ENCODE results near the gene HLA-DQA1. TPM values are rescaled to one million over a fixed set of nuclear protein-coding genes. Genes with fewer than 3 reads are reported as not detected.
"Not testable (repeated sequence)": the region's sequence is repeated elsewhere in the genome, so short reads cannot be mapped to it uniquely, and the experiment has no call there.

HLA-DQA1 gene
- total and polyA plus RNA-seq, 7 experiments from 2014 or later: 0.59 to 43.4 (median 10.7) TPM

- H3K27ac Mint-ChIP-seq: no peak overlapping the region
- no peak for ATAC-seq
- peaks cover 0 to 49% (median 7%) of the 10 kb centered on the region in 5 donors for H3K27me3 Mint-ChIP-seq
- peaks cover 0 to 32% (median 11%) of the 10 kb centered on the region in 7 donors for H3K4me1 Mint-ChIP-seq
- peaks cover 0 to 6% of the 10 kb centered on the region in 2 donors for H3K4me1 ChIP-seq (ENCODE audit: control insufficient read depth in 2 of 2, insufficient read depth in 2 of 2, low read length in 2 of 2)
- H3K27ac ChIP-seq (ENCODE audit: low read depth, low read length): no peak overlapping the region
- intact Hi-C loops (cut with micrococcal nuclease): no loop called here
- peaks cover 0 to 8% (median 3%) of the 10 kb centered on the region in 5 donors for H3K36me3 Mint-ChIP-seq
- H3K4me3 ChIP-seq (ENCODE audit: low read length): no peak overlapping the region
- peak overlapping the region in 1 of 10 donors; percentile 59 for H3K4me3 Mint-ChIP-seq
- H3K9me3 Mint-ChIP-seq: peaks cover 0 to 3% (median 0%) of the 10 kb centered on the region in 11 donors
- DNase-seq: no peak
- CTCF ChIA-PET: no interaction called here
- no peaks in the 10 kb centered on the region for H3K36me3 ChIP-seq (ENCODE audit: control insufficient read depth in 2 of 3, insufficient read depth in 3 of 3, low read length in 3 of 3)
- no peaks in the 10 kb centered on the region for H3K9me3 ChIP-seq (ENCODE audit: control insufficient read depth in 2 of 3, low read length in 3 of 3)
- no peaks in the 10 kb centered on the region for H3K27me3 ChIP-seq (ENCODE audit: control insufficient read depth in 2 of 2, insufficient read depth in 2 of 2, low read length in 2 of 2)
- POLR2A ChIA-PET: no interaction called here
Observed at GRCh38 chr6:32638532-32639219, 1.5 kb downstream of the HLA-DQA1 start.

GRCh38 chr6:32639440-32640394, 2.5 kb downstream of the HLA-DQA1 start:
- no peak overlapping the region for H3K4me3 ChIP-seq (ENCODE audit: low read length)
- intact Hi-C loops (cut with micrococcal nuclease): no loop called here
- no peaks in the 10 kb centered on the region for H3K9me3 ChIP-seq (ENCODE audit: control insufficient read depth in 2 of 3, low read length in 3 of 3)
- Mint-ChIP-seq H3K9me3 (peaks cover 0 to 2% (median 0%) of the 10 kb centered on the region in 11 donors), H3K36me3 (peaks cover 0 to 8% (median 3%) of the 10 kb centered on the region in 5 donors), H3K4me3 (no peak overlapping the region), H3K4me1 (peaks cover 0 to 29% (median 8%) of the 10 kb centered on the region in 7 donors), H3K27me3 (peaks cover 0 to 45% (median 8%) of the 10 kb centered on the region in 5 donors), H3K27ac (peak overlapping the region in 1 of 9 donors; percentile 36)
- ATAC-seq: no peak
- peaks cover 0 to 6% of the 10 kb centered on the region in 2 donors for H3K4me1 ChIP-seq (ENCODE audit: control insufficient read depth in 2 of 2, insufficient read depth in 2 of 2, low read length in 2 of 2)
- no peaks in the 10 kb centered on the region for H3K27me3 ChIP-seq (ENCODE audit: control insufficient read depth in 2 of 2, insufficient read depth in 2 of 2, low read length in 2 of 2)
- no peaks in the 10 kb centered on the region for H3K36me3 ChIP-seq (ENCODE audit: control insufficient read depth in 2 of 3, insufficient read depth in 3 of 3, low read length in 3 of 3)
- H3K27ac ChIP-seq (ENCODE audit: low read depth, low read length): no peak overlapping the region
- CTCF ChIA-PET: no interaction called here
- no peak for DNase-seq
- POLR2A ChIA-PET: no interaction called here

GRCh38 chr6:32641122-32641521, 3.9 kb downstream of the HLA-DQA1 start:
- Histone ChIP-seq H3K9me3 (ENCODE audit: control insufficient read depth in 2 of 3, low read length in 3 of 3) (no peaks in the 10 kb centered on the region), H3K27me3 (ENCODE audit: control insufficient read depth in 2 of 2, insufficient read depth in 2 of 2, low read length in 2 of 2) (no peaks in the 10 kb centered on the region), H3K27ac (ENCODE audit: low read depth, low read length) (no peak overlapping the region), H3K36me3 (ENCODE audit: control insufficient read depth in 2 of 3, insufficient read depth in 3 of 3, low read length in 3 of 3) (no peaks in the 10 kb centered on the region), H3K4me3 (ENCODE audit: low read length) (no peak overlapping the region), H3K4me1 (ENCODE audit: control insufficient read depth in 2 of 2, insufficient read depth in 2 of 2, low read length in 2 of 2) (peaks cover 0 to 6% of the 10 kb centered on the region in 2 donors)
- Mint-ChIP-seq H3K27me3 (peaks cover 0 to 40% (median 11%) of the 10 kb centered on the region in 5 donors), H3K36me3 (peaks cover 0 to 9% (median 5%) of the 10 kb centered on the region in 5 donors), H3K9me3 (peaks cover 0 to 2% (median 0%) of the 10 kb centered on the region in 11 donors), H3K4me1 (peaks cover 0 to 23% (median 8%) of the 10 kb centered on the region in 7 donors), H3K4me3 (no peak overlapping the region), H3K27ac (no peak overlapping the region)
- ATAC-seq (no peak), DNase-seq (no peak)
- intact Hi-C loops (cut with micrococcal nuclease): no loop called here
- ChIA-PET CTCF (interaction anchor here (0.6 kb wide), 1 partner anchor 264 kb away, joined by 3 read pairs; no protein-coding TSS in a partner anchor), POLR2A (no interaction called here)

GRCh38 chr6:32641785-32642719, 4.8 kb downstream of the HLA-DQA1 start:
- Mint-ChIP-seq H3K27me3 (peaks cover 0 to 36% (median 10%) of the 10 kb centered on the region in 5 donors), H3K27ac (peak overlapping the region in 2 of 9 donors; percentile 4 to 31), H3K4me1 (peaks cover 0 to 21% (median 8%) of the 10 kb centered on the region in 7 donors)
- ATAC-seq; H3K36me3 ChIP-seq (ENCODE audit: control insufficient read depth in 2 of 3, insufficient read depth in 3 of 3, low read length in 3 of 3); intact Hi-C loops (cut with micrococcal nuclease); H3K36me3 Mint-ChIP-seq; H3K27me3 ChIP-seq (ENCODE audit: control insufficient read depth in 2 of 2, insufficient read depth in 2 of 2, low read length in 2 of 2); H3K4me3 Mint-ChIP-seq; POLR2A ChIA-PET; H3K9me3 Mint-ChIP-seq; CTCF ChIA-PET; H3K4me1 ChIP-seq (ENCODE audit: control insufficient read depth in 2 of 2, insufficient read depth in 2 of 2, low read length in 2 of 2); H3K4me3 ChIP-seq (ENCODE audit: low read length); H3K9me3 ChIP-seq (ENCODE audit: control insufficient read depth in 2 of 3, low read length in 3 of 3); DNase-seq; H3K27ac ChIP-seq (ENCODE audit: low read depth, low read length): not testable (repeated sequence)

GRCh38 chr6:32642720-32643106, 5.5 kb downstream of the HLA-DQA1 start:
- ChIA-PET POLR2A (no interaction called here), CTCF (no interaction called here)
- Histone ChIP-seq H3K4me1 (ENCODE audit: control insufficient read depth in 2 of 2, insufficient read depth in 2 of 2, low read length in 2 of 2) (peaks cover 0 to 6% of the 10 kb centered on the region in 2 donors), H3K27ac (ENCODE audit: low read depth, low read length) (no peak overlapping the region), H3K9me3 (ENCODE audit: control insufficient read depth in 2 of 3, low read length in 3 of 3) (no peaks in the 10 kb centered on the region), H3K27me3 (ENCODE audit: control insufficient read depth in 2 of 2, insufficient read depth in 2 of 2, low read length in 2 of 2) (no peaks in the 10 kb centered on the region), H3K4me3 (ENCODE audit: low read length) (no peak overlapping the region), H3K36me3 (ENCODE audit: control insufficient read depth in 2 of 3, insufficient read depth in 3 of 3, low read length in 3 of 3) (no peaks in the 10 kb centered on the region)
- DNase-seq (no peak), ATAC-seq (no peak)
- peaks cover 0 to 2% (median 0%) of the 10 kb centered on the region in 11 donors for H3K9me3 Mint-ChIP-seq
- intact Hi-C loops (cut with micrococcal nuclease): no loop called here
- peaks cover 0 to 17% (median 8%) of the 10 kb centered on the region in 7 donors for H3K4me1 Mint-ChIP-seq
- peaks cover 0 to 37% (median 6%) of the 10 kb centered on the region in 5 donors for H3K27me3 Mint-ChIP-seq
- H3K27ac Mint-ChIP-seq: no peak overlapping the region
- peaks cover 0 to 9% (median 5%) of the 10 kb centered on the region in 5 donors for H3K36me3 Mint-ChIP-seq
- H3K4me3 Mint-ChIP-seq: no peak overlapping the region

GRCh38 chr6:32643904-32644303, 6.7 kb downstream of the HLA-DQA1 start:
- Histone ChIP-seq H3K27me3 (ENCODE audit: control insufficient read depth in 2 of 2, insufficient read depth in 2 of 2, low read length in 2 of 2) (no peaks in the 10 kb centered on the region), H3K9me3 (ENCODE audit: control insufficient read depth in 2 of 3, low read length in 3 of 3) (no peaks in the 10 kb centered on the region), H3K27ac (ENCODE audit: low read depth, low read length) (no peak overlapping the region), H3K4me3 (ENCODE audit: low read length) (no peak overlapping the region), H3K36me3 (ENCODE audit: control insufficient read depth in 2 of 3, insufficient read depth in 3 of 3, low read length in 3 of 3) (no peaks in the 10 kb centered on the region), H3K4me1 (ENCODE audit: control insufficient read depth in 2 of 2, insufficient read depth in 2 of 2, low read length in 2 of 2) (peaks cover 0 to 4% of the 10 kb centered on the region in 2 donors)
- peaks cover 0 to 41% (median 0%) of the 10 kb centered on the region in 5 donors for H3K27me3 Mint-ChIP-seq
- CTCF ChIA-PET: no interaction called here
- no peak overlapping the region for H3K4me3 Mint-ChIP-seq
- ATAC-seq: no peak
- peaks cover 0 to 15% (median 6%) of the 10 kb centered on the region in 7 donors for H3K4me1 Mint-ChIP-seq
- H3K9me3 Mint-ChIP-seq: peaks cover 0 to 2% (median 0%) of the 10 kb centered on the region in 11 donors
- H3K27ac Mint-ChIP-seq: no peak overlapping the region
- POLR2A ChIA-PET: interaction anchor here (1.0 kb wide), 1 partner anchor 18 kb away, joined by 3 read pairs; no protein-coding TSS in a partner anchor
- H3K36me3 Mint-ChIP-seq: peaks cover 0 to 6% (median 4%) of the 10 kb centered on the region in 5 donors
- intact Hi-C loops (cut with micrococcal nuclease): no loop called here
- no peak for DNase-seq
